Dermis microvascular lymphatic vessel endothelial cell (primary cell): ENCODE data around the gene CTNS. TPM values are rescaled to one million over a fixed set of nuclear protein-coding genes. Genes with fewer than 3 reads are reported as not detected.
"Not testable (repeated sequence)": the region's sequence is repeated elsewhere in the genome, so short reads cannot be mapped to it uniquely, and the experiment has no call there.

Experiments used
- DNase-seq, 2 donors: peaks; one replicate each; pipeline versions ENCODE4 v3.0.0 to v3.0.0-alpha.2; 2010; ENCODE audit warnings: low read depth in 2 of 2
- total RNA-seq: library from RNA; depleted of rRNA; stranded (reverse); fragments of >200 nt; gene quantifications from 2 replicates; pipeline ENCODE4 v1.2.1, GENCODE V29; 2014

Gene CTNS
- total RNA-seq, 1 donor from 2014 or later = 15.3 TPM

DNA sequence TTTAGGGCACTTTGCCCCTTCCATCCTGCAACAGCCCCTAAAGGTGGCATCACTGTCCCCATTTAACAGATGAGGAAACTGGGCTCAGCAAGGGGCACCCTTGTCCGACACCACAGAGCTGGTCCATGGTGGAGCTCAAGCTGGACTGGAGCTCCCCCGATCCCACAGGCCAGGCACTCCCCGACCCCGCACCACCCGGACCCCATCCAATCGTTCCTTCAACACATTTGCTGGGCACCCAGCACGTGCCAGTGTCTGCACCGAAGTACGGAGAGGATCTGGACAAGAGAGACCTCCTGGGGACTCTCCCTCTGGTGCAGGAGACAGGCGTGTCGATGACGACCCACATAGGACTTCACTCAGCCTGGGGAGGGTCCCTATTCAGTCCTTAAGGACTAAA lies 45.5 kb downstream of the CTNS start:
- DNase-seq = no peak

DNA sequence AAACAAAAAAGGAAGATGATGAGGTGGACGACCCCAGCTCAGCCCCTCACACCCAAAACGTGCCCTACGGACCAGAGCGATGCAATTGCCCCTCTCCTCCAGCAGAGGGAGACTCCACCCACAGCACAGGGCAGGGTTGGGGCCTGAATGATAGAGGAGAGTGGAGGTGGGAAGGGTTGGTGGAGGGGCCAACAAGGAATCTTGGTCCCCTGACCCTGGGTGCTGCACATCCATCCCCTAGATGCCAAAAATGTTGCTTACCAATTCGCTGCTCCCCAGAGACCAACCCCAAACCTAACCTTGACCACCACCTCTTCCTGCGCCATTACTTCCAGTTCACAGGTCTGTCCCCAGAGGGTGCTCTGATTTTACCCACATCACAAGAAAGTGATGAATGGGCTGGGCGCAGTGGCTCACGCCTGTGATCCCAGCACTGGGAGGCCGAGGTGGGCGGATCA lies 46.5 kb downstream of the CTNS start:
- DNase-seq = peak in 1 of 2 donors; percentile 28

DNA sequence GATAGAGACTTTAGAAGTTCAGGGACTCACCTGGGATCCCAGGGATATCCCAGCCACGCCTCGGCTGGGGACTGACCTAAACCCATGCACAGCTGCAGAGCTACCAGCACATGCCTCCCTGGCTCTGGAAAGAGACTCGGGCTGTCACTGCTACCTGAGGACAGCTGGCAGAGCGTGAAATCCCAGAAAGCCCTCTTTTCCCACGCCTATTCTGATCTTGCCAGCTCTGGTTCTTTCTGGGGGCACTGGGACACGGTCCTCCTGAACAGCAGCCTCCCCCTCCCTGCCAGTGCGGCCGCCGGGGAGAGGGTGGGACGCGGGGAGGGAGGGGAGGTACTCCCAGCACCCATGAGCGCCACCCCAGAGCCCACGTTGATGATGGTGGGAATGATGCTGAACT lies 48.6 kb downstream of the CTNS start:
- no peak for DNase-seq

DNA sequence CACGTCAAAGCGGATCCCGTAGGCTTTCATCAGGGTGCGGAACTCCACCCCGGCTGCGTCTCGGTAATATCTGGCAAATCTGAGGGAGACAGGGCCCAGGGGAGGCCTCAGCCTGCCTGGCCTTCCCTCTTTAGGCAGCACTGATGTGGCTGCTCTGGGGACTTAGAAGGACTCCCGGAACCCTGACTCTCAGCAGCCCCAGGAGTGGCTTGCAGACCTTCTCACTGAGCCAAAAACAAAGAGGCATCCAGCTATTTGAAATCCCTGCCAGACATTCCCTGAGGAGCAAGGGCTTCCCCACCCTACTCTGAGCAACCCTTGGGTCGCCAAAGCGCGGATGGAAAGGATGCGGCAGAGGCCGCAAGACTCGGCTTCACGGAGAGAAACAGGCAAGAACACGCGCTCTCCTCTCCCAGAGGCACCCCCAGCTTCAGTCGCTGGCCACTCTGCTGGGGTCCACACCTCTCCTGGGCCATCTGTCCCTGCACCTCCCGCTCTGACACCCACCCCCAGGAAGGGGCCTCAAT lies 51.5 kb downstream of the CTNS start:
- no peak for DNase-seq

DNA sequence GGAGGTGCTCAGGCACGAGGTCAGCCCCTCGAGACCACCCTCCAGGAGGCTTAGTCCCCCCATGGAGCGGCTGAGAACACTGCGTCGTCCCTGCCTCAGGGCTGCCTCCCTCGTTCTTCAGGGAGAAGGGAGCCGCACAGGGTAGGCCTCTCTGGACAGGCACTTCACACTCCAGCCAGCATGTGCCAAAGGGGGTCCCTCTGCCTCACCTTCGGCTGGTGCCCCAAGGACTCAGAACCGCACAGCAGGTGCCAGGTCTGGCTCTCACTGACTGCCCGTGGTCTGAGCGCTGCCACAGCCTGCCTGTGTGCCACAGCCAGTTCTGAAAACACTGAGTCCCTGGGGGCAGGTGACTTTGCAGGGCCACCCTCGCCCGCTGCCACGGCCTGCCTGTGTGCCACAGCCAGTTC lies 52.3 kb downstream of the CTNS start:
- DNase-seq = no peak

DNA sequence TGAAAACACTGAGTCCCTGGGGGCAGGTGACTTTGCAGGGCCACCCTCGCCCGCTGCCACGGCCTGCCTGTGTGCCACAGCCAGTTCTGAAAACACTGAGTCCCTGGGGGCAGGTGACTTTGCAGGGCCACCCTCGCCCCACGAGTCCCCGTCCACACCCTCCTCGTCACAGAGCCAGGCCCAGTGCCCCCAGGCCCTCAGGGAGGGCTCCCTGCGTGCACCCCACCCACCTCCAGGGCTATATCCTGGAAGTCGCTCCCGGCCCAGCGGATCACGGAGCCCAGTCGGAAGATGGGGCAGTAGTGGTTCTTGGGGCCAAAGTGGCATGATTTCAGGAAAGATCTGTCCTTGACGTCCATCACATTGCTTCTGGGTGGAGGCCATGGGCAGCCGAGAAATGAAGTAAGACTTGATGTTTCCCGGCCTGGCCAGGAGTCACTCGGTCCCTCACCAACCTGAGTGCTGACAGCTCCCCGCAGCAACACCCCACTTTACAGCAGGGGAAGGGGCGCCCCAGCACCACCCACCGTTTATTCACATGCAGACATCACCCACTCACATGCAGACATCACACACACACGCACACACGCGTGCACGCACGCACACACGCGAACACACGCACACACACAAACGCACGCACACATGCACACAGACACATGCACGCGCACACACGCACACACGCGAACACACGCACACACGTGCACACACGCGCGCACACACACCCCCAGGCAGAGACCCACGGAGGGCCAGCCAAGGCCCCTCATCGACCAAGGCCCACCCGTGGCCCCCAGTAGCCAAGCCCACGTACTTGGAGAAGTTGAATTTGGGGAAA lies 52.9 kb downstream of the CTNS start:
- no peak for DNase-seq

DNA sequence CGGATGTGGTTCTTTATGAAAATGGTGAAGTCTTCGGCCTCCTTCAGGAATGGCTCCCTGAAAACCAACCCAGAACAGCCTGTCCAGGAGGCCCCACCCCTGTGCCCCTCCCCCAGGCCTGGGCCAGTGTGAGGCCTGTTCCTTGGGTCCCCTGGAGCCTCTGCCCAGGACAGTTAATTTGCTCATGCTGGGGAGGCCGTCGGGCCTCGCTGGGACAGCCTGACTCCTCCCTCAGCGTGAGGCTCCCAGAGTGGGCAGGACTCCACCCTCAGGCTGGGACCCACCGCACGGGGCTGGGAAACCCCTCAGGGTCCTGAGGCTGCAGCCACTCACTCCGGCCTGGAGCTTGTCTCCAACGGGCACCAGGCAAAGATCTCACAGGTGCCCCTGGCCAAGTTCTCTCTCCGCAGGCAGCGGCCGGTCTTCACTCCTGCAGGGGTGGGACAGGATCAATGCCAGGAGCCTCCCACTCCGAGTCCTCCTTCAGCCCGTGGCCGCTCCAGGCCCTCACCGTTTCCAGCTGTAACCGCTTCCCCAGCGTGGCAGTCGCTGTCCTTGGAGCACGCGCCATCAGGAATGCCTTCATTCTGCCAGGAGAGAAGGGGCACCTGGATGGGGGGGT lies 53.6 kb downstream of the CTNS start:
- DNase-seq = no peak

DNA sequence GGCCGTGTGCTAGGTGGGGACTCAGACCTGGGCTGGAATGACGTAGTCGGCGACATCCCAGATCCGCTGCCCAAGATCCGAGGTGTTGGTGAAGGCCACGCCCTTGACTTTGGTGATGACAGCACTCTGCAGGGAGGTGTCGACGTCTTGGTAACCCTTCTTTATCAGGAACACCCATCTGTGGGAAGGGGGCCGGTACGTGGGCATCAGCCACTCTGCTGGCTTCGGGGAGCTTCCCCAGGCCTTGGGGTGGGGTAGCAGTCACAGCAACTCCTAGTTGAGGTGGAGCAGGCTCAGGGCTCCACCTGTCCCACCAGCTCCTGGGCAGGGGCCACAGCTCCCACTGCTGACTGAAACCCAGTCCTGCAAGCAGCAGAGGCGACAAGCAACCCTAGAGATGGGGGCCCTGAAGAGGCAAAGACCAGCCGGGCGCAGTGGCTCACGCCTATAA lies 55.1 kb downstream of the CTNS start:
- no peak for DNase-seq

DNA sequence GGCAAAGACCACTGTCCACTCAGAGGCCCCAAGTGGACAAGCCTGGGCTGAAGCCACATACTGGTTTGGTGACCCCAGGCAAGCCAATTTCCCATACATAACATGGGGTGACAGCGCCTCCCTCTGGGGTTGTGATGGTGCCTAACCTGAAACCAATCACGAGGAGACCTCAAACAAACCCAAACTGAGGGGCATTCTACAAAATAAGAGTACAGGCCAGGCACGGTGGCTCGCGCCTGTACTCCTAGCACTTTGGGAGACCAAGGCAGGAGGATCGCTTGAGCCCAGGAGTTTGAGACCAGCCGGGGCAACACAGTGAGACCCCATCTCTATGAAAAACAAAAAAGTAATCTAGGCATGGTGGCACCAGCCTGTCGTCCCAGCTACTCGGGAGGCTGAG lies 55.8 kb downstream of the CTNS start:
- DNase-seq = no peak

DNA sequence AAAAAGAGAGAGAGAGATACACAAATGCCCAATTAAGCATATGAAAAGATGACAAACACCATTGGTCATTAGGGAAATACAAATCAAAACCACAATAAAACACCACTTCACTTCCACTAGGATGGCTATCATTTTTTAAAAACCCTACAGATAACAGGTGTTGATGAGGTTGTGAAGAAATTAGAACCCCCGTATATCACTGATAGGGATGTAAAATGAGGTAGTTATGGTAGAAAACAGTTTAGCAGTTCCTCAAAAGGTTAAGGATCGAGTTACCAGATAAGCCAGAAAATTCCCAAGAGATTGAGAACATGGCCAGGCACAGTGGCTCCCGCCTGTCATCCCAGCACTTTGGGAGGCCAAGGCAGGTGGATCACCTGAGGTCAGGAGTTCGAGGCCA lies 56.6 kb downstream of the CTNS start:
- no peak for DNase-seq

DNA sequence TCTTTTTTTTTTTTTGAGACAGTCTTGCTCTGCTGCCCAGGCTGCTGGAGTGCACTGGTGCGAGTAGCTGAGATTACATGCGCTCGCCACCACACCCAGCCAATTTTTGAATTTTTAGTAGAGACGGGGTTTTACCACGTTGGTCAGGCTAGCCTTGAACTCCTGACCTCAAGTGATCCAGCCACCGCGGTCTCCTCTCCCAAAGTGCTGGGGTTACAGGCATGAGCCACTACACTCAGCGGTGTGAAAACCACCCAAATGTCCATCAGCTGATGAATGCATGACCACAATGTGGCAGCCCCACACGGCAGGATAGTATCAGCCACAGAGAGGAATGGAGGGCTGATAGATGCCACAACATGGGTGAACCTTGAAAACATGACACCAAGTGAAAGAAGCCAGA lies 57.3 kb downstream of the CTNS start:
- DNase-seq = no peak

DNA sequence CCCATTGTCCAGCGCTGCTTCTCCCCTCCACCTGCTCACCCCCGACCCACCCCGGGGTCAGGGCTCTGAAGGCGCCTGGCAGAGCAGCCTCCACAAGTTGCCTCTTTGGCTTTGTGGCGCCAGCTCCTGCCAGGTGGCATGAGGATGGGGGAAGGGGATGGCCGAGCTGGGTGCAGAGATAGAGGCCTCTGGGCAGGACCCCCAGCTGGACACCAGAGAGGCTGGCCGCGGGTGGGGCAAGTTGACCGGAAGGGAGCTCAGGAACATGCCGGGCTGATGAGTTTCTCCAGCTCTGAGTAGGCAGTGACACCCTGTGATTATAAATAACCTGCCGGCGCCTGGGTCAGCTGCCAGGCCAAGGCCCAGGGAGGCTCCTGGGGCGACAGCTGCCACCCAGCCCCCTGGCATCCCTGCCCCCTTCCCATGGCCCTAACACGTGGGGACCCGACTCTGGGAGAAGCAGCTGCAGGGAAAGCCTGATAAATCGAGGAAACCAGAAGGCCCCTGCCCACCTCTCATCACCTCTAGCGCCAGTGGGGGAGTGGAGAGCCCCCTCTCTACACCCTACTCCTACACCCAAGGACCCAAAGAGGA lies 58.7 kb downstream of the CTNS start:
- DNase-seq = no peak

DNA sequence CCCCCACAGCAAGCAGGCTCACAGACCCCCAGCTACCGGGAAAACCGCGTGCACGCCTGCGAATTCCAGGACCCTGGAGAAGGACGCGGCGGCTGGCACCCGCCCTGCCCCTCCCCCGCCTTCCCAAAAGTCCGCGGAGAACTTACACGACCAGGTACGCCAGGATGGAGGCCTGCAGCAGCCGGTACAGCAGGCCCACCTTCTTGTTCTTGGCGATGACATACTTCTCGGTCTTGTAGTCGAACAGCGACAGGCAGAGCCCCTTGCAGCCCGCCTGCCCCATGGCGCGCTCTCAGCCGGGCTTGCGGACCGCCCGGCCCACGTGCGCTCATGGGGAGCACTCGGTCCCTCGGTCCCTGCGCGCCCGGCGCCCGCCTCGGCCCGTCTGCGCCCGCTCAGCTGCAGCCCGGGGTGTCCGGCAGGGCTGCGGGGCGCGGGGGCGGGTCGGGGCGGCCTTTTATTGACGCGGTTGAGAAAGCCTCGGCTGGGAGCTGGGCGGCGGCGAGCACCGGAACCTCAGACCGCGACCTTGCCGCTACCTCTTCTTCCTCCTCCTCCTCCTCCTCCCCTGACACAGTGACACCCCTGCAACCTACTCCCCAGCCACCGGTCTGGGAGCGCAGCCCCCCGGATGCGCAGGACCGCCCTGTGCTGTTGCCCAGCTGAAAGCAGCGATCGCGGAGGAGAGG lies 59.3 kb downstream of the CTNS start, which contains the start of gene P2RX5:
Gene P2RX5 (minus strand): TSS at position 433 of the 689 bp plus-strand sequence. CDS start 150 bp downstream, at position 283.
- DNase-seq = peak in 1 of 2 donors; percentile 14

DNA sequence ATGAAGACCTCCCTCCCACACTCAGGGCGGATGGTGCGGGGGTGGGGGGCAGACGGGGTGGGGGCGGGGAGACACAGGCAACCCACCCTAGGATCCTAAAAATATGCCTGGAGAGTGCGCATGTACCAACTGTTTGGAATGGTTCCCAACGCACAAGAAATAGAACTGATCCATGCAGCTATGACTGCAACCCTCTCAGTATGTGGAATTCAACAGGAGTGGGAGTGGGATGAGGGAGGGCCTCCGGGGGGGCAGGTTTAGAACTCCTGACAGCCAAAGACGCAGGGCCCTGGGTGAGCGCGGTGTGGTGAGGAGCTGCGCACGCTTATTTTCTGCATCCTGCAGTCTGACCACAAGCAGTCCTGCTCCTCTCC lies 60.5 kb downstream of the CTNS start:
- DNase-seq = no peak

DNA sequence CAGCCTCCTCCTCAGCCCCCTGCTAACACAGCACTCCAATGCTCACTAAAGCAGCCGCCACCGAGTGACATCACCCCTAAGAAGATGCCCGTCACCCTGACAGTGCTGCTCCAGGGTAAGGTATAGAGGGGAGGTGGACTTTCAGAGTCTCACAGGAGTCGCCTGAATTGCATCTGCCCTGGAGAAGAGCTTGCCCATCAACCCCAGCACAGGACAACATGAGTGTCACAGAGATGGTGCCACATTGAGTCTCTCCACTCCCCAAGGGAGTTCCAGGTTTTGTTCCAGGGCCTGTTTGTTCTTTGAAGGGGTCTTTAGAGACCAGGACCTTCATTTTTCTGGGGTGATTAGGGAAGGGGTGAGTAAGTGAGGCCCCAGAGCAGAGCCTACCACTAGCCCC lies 61.6 kb downstream of the CTNS start:
- no peak for DNase-seq

DNA sequence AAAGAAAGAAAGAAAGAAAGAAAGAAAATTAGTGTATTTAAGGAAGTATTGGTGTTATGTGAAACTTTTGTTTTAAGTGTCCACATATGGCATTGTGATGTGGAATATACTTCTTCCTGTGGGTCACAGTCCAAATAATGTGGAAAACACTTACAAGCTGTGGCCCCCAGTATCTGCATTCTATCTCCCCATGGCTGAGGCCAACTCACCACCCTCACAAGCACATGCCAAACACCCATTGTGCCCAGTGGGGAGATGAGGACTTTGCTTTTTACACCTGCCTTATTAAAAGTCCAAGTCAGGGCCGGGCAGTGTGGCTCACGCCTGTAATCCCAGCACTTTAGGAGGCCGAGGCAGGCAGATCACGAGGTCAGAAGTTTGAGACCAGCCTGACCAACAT lies 63.4 kb downstream of the CTNS start:
- DNase-seq = no peak

DNA sequence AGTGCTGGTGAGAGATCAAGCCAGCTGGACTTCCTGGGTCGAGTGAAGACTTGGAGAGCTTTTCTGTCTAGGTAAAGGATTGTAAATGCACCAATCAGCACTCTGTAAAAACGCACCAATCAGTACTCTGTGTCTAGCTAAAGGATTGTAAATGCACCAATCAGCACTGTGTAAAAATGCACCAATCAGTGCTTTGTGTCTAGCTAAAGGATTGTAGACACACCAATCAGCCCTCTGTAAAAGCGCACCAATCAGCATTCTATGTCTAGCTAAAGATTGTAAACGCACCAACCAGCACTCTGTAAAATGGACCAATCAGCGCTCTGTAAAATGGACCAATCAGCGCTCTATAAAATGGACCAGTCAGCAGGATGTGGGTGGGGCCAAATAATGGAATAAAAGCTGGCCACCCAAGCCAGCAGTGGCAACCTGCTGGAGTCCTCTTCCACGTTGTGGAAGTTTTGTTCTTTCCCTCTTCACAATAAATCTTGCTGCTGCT lies 65.5 kb downstream of the CTNS start:
- not testable (repeated sequence) for DNase-seq

DNA sequence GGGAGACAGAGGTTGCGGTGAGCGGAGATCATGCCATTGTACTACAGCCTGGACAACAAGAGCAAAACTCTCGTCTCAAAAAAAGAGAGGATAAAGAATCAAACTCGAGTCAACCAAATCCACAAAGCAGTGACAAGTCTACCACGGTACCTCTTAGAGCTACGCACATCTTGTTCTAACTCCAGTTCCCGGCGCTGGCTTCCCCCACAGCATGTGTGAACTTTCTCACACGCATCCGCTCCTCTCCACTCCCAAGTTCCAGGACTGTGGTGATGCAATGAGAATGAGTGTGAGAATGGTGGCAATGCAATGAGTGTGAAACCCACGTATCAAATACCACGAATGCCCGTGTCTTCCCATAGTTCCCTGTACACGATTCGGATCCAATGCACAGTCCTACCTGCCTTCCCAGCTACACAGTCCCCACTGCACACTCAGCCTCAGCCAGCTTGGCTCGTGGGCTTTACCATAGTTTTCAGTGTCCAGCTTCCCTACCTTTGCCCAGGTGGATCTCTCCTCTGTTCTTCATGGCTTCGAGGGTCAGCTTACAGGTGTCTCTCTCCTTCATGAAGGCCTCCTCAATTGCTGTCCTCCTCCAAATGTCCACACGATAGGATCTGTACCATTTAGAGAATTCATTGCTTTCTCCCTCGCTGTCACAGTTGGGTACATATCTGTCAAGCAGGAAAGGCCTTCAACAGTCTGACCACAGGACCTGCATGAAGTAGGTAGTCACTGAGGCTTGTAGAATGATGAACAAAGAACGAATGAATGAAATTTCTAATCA lies 68.6 kb downstream of the CTNS start:
- DNase-seq = no peak

DNA sequence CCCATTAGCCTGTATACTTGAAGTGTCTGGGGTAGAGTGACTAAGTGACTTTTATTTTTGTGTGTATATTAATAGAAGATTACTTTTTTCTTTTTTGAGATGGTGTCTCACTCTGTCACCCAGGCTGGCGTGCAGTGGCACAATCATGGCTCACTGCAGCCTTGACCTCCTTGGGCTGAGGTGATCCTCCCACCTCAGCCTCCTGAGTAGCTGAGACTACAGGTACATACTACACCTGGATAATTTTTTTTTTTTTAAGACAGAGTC lies 69.1 kb downstream of the CTNS start:
- not testable (repeated sequence) for DNase-seq

DNA sequence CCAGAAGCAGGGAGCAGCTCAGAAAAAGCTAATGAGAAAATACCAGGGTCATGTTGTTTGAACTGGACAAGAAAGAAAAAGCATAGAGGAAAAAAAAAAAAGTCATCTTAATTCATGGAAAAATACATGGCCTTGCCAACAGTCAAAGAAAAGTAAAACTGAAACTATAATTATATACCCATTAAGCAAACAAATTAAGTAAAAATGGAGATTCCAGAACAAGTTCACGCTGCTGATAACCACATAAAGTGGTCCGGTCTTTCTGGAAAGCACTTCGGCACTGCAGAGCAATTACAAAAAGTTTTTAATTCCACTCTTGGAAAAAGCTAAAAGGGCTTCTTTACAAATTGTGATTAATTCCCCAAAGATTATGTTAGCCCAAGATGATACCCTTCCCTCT lies 71.8 kb downstream of the CTNS start:
- DNase-seq = no peak

DNA sequence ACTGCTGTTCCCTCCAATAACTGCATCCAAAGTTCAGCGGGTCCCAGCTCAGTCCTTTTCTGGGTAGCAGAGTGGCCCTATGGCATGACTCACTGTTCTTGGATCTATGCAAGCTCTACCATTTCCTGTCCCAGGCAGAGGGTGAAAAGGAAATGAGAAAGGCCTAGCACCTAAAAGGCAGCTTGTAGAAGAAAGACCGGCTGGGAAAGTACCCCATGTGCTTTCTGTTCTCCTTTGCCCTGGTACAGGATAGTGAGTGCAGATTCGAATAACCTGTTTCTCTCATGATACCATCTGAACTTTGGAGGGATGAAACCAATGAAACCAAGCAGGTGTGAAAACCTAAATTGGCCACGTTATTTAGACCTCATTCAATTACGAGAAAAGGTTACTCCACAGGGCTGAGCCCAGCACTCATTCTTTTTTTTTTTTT lies 74.4 kb downstream of the CTNS start:
- peak in 1 of 2 donors; percentile 80 for DNase-seq
